NCI-H345 treated with DMSO at 0.1 percent for 48 hours (cell line): Measurements from ENCODE around the gene STC2.
A peak's percentile ranks its signal among the peaks of the same experiment; 100 is the strongest.

Experiments used
- DNase-seq: peaks from one replicate; lab custom pipeline; 2025; ENCODE audit not compliant: unreplicated experiment; lab: John Stamatoyannopoulos, UW

Gene STC2

DNA sequence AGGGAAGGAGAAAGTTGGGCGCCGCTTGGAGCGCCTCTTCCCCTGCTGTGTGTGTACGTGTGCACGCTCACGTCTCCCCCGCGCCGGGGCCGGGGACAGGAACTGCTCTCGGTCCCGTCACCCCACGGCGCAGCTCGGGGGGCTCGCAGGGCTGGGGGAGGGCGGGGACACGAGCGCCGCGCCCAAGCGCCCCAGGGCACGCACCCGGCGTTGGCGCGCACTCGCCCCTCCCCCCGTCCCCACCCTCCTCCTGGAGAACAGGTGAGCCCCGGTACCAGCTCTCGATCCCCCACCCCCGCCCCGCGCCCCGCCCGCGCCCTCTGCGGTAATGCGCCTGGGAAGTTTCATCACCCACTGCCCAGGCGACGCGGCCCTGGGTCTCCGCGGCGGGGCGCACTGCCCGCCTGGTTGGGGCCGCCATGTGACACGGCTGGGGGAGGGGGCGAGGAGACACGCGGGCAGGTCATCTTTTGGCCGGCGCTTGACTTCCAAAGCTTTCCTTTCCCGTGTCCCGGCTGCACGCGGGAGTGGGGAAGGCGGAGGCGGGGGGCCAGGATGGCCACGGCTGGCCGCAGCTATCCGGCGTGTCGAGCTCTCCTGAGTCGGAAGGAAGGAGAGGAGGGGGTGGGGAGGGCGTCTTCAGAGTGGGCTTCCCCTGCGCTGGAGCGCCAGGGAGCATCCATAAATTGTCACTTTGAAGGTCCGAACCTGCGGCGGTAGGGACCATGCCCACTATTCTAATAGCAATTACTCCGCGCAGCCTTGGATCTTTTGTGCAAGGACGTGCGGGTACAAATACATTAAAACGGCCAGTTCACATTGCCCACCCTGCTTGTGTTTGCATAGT is 1.5 kb upstream of the STC2 start:
- DNase-seq, result peak; percentile 50

GRCh38 chr5:173328844-173329490 is 753 bp upstream of the STC2 start:
- peak; percentile 50 for DNase-seq

- DNase-seq, result no peak
Observed at GRCh38 chr5:173327084-173327947, 898 bp downstream of the STC2 start.

GRCh38 chr5:173326501-173326960 is 1.7 kb downstream of the STC2 start:
- no peak for DNase-seq

- DNase-seq, result no peak
Observed at GRCh38 chr5:173325091-173325698, 3.0 kb downstream of the STC2 start.

DNA sequence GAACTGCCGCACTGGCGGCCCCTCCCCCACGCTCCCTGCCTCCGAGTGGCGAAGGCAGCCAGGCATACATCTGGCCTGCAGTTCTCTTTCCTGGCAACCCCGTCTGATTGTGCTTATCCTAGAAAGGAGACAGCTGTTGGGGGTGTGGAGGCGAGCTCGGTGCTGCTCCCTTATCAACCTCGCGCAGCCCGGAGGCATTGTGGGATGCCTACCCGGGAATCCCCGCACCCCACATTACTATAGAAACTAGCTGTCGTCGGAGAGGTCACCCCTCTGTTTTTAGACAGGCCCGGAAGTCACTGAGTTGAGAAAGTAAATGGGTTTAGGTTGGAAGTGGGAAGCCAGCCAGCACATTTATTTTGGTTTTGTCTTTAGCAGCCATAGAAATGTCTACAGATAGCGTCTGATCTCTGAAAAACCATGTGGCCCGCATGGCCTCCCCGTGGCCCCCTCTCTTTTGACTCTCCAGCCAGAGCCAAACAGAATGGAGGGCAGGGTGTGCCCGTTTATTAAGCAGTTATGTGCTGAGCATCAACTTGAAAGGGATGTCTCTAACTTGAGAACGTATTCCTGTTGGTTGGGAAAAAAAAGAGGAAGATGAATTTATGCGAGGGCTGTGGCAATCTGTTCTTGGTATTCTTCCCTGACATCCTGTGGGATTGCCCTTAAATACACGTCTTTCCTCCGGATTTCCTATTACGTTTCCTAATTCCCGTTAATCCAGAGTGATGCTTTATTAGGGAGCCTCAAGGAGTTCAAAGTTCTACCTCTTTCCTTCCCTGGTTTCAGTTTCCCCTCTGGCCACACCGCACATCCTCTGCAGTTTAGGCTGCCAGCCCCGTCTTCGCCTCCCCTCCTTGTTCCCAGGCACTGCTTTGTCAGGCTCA is 3.9 kb downstream of the STC2 start:
- DNase-seq, result peak; percentile 87

DNA sequence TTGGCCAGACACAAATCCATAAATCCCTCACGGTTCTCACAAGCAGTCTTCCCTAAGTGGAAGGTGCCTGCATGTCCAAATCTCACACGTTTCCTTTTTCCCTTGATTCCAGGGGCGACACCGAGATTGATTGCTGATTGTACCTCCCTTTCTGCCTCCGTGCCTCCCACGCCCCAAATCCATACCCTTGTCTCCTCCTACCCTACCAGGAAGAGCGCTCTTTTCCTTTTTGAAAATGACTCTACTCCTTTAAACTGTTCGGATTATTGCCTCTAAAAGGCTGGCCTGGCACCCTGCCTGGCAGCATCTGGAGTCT is 4.5 kb downstream of the STC2 start:
- DNase-seq, result no peak

- no peak for DNase-seq
Observed at GRCh38 chr5:173323106-173323798, 5.0 kb downstream of the STC2 start.

DNA sequence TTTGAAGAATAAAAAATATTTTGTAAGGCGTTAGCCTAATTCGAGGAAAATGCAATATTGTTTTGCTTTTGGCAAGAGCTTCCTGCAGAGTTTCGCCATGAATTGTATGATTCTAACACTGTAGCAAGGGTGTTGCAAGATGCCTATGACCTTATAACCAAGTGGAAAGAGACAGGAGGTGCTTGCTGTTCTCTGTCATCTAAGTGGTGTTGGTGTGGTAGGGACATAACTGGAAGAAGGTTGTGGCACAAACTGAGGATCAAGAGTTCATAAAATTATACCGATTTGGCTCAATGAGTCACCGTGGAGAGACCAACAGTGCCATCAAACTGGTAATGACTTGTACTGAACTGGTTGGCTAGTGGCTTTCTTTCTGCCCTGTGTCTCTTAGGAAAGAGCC is 6.3 kb downstream of the STC2 start:
- no peak for DNase-seq

GRCh38 chr5:173320259-173320658 is 8.0 kb downstream of the STC2 start:
- DNase-seq, result no peak

GRCh38 chr5:173319646-173320045 is 8.6 kb downstream of the STC2 start:
- DNase-seq, result no peak

DNA sequence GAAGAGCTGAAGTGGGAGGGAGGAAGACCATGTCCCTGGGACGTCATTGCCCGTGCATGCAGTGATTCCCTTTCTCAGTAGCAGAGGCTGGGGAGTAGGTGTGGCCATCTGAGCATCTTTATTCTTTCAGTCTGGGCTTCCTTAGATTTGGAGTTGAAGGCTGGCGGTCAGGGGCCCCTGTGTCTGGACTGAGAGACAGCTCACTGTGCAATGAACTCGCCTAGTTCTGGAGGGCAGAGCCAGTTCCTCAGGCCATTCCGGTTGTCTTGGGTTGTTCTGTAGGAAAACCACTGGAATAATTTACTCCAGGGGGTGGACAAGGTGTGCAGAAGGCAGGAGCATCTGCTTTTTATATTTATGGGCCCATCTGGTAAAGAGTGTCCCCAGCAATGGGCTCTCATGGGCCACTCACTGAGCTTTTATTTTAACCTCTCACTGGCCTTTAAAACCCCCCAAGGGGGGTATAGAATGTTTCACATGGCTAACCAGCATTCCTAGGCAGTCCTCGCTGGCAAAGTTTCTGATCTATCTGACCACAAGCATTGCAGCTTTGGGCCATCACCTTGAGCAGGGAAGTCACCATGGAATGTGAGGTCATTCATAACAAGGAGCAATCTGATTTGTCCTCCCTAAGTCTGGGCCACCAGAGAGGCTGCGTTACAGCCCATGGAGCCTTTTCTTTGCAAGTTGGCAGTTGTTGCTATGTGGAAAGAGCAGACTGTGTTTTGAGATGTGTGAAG is 9.2 kb downstream of the STC2 start:
- no peak for DNase-seq

- no peak for DNase-seq
Observed at GRCh38 chr5:173318330-173318729, 9.9 kb downstream of the STC2 start.

GRCh38 chr5:173317852-173318251 is 10.4 kb downstream of the STC2 start:
- no peak for DNase-seq

DNA sequence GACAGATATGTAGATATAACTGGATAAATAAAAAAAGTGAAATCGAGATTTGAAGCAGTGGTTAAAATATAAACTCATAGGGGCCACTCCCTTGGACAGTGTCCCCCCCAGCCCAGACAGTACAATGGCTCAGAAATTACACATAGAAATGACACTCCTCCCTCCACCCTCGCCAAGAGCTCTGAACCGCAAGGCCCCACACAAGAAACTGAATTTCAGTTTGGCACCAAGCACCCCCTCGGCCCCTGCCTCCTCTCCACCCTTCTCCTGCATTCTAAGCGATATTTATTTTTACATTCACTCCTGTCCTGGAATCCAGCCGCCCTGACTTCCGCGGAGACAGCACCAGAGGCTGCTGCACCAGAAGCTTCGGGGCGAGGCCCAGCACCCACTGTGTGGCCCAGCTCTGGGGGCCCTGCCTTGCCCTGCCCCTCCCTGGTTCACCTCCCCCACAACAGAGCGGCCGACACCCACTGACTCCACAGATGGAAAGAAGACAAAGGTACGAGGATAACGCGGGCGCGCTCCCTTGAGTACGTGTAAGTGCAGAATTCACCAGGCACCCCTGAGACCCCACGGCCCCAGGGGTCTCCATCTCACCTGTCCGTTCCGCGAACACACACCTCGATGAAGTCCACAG is 11.0 kb downstream of the STC2 start:
- no peak for DNase-seq

DNA sequence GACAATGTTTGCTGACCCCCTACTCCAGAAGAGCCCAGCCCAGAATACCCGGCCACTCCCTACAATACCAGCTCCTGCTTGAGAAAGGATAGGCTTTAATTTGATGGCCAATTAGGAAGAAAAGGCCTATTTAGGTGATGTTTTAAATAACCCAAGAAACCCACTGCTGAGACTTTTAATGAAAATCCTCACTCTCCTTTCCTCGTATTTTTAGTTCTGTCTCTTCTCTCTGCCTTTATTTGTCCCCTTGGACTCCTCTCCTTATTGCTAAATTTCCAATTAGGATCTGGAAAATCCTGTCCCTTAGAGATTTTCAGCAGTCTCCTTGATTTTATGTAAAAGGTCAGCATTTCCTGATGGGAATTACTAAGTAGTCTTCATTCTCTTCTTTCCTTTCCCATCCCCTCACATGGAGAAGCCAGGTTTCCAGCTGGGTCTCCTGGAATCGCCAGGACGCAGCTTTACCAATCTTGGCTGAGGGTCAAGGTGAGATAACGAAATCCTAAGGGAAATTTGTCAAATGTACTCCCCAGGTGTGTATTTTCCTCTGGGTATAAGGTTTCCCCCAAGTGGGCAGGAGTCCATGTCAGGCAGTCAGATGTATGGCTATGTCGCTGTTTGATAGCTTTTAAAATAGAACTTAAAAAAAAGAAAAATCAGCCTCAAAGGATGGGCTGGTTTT is 11.7 kb downstream of the STC2 start:
- no peak for DNase-seq

GRCh38 chr5:173315495-173316338 is 12.5 kb downstream of the STC2 start:
- DNase-seq, result peak; percentile 82
